Neural cell (in vitro differentiated cells): ENCODE measurements around the gene SRSF1. TPM values are rescaled to one million over a fixed set of nuclear protein-coding genes. Genes with fewer than 3 reads are reported as not detected.
A peak's percentile ranks its signal among the peaks of the same experiment; 100 is the strongest.

Source experiments
- H2AFZ ChIP-seq: fragments of 200-600, 300-800 bp; sonication (generic), shearing (Covaris generic); 2 replicates; pipeline ENCODE4 v1.6.0; 2014; ENCODE audit warnings: low read depth, mild to moderate bottlenecking, antibody characterized with exemption, low read length, moderate library complexity
- H3F3A ChIP-seq: fragments of 200-600 bp; shearing (Covaris generic); 2 replicates; pipeline ENCODE4 v1.6.1; 2016; ENCODE audit warnings: mild to moderate bottlenecking, moderate library complexity, mixed read lengths, antibody characterized with exemption, low read length; ENCODE audit not compliant: insufficient read depth, poor library complexity, severe bottlenecking
- H3K27ac ChIP-seq: fragments of 200-600, 300-800 bp; sonication (generic), shearing (Covaris generic); 2 replicates; pipeline ENCODE4 v1.5.1; 2014; ENCODE audit warnings: mild to moderate bottlenecking, low read length, moderate library complexity
- H3K27me3 ChIP-seq: fragments of 300-800, 200-600 bp; sonication (generic), shearing (Covaris generic); 2 replicates; pipeline ENCODE4 v1.6.0; 2014; ENCODE audit warnings: mild to moderate bottlenecking, low read depth, low read length, moderate library complexity; ENCODE audit not compliant: insufficient read depth
- H3K36me3 ChIP-seq: fragments of 300-800, 200-600 bp; sonication (generic), shearing (Covaris generic); 2 replicates; pipeline ENCODE4 v1.5.1; 2014; ENCODE audit warnings: mild to moderate bottlenecking, antibody characterized with exemption, low read length, moderate library complexity; ENCODE audit not compliant: insufficient read depth
- H3K4me2 ChIP-seq: fragments of 300-800, 200-600 bp; sonication (generic), shearing (Covaris generic); 2 replicates; pipeline ENCODE4 v1.6.0; 2014; ENCODE audit warnings: mild to moderate bottlenecking, low read length
- H3K4me3 ChIP-seq: fragments of 300-800, 200-600 bp; sonication (generic), shearing (Covaris generic); 2 replicates; pipeline ENCODE4 v1.5.1; 2014; ENCODE audit warnings: mild to moderate bottlenecking, low read length, moderate library complexity
- H3K79me2 ChIP-seq: fragments of 200-600 bp; shearing (Covaris generic); replicated peaks from 2 replicates; pipeline ENCODE4 v1.6.0; 2014; ENCODE audit warnings: mild to moderate bottlenecking, low read length, moderate library complexity; ENCODE audit not compliant: insufficient read depth
- H3K9ac ChIP-seq: fragments of 300-800, 200-600 bp; sonication (generic), shearing (Covaris generic); 2 replicates; pipeline ENCODE4 v1.6.1; 2016; ENCODE audit warnings: mild to moderate bottlenecking, low read length, mixed read lengths
- H3K9me2 ChIP-seq: fragments of 200-600 bp; shearing (Covaris generic); 2 replicates; pipeline ENCODE4 v1.6.1; 2016; ENCODE audit warnings: mild to moderate bottlenecking, low read length, mixed read lengths; ENCODE audit not compliant: insufficient read depth
- H3K9me3 ChIP-seq: fragments of 200-600, 300-800 bp; sonication (generic), shearing (Covaris generic); 2 replicates; pipeline ENCODE4 v1.6.1; 2016; ENCODE audit warnings: mild to moderate bottlenecking, mixed run types, low read length, moderate library complexity, mixed read lengths
- H4K20me1 ChIP-seq: fragments of 200-600 bp; shearing (Covaris generic); 2 replicates; pipeline ENCODE4 v1.6.1; 2016; ENCODE audit warnings: mild to moderate bottlenecking, mixed run types; ENCODE audit not compliant: insufficient read depth
- EP300 ChIP-seq: fragments of 450-650 bp; conservative IDR thresholded peaks from 2 replicates; pipeline ENCODE4 v1.6.1; 2014; ENCODE audit warnings: antibody characterized with exemption, mild to moderate bottlenecking, moderate library complexity; ENCODE audit not compliant: poor library complexity, severe bottlenecking
- EZH2 ChIP-seq: fragments of 200-600, 300-800 bp; shearing (Covaris generic), sonication (generic); IDR thresholded peaks from 2 replicates; pipeline ENCODE4 v1.6.1; 2014; ENCODE audit warnings: antibody characterized with exemption, low read length, borderline replicate concordance, mild to moderate bottlenecking; ENCODE audit not compliant: insufficient read depth, poor library complexity, severe bottlenecking
- MXI1 ChIP-seq: fragments of 450-650 bp; conservative IDR thresholded peaks from 2 replicates; pipeline ENCODE4 v1.6.1; 2014; ENCODE audit warnings: antibody characterized with exemption, mild to moderate bottlenecking; ENCODE audit not compliant: poor library complexity, severe bottlenecking
- POLR2AphosphoS5 ChIP-seq: IDR thresholded peaks from 2 replicates; pipeline ENCODE4 v1.6.1; 2012
- RAD21 ChIP-seq: fragments of 450-650 bp; conservative IDR thresholded peaks from 2 replicates; pipeline ENCODE4 v1.6.1; 2014; ENCODE audit warnings: antibody characterized with exemption, mild to moderate bottlenecking, moderate library complexity
- SMC3 ChIP-seq: fragments of 450-650 bp; conservative IDR thresholded peaks from 2 replicates; pipeline ENCODE4 v1.6.1; 2014; ENCODE audit warnings: antibody characterized with exemption, mild to moderate bottlenecking, moderate library complexity; ENCODE audit not compliant: poor library complexity
- TAF1 ChIP-seq: IDR thresholded peaks from 2 replicates; pipeline ENCODE4 v1.6.1; 2012; ENCODE audit warnings: low read depth
- polyA plus RNA-seq: library from polyadenylated mRNA; depleted of rRNA; stranded (reverse); fragments of >200 nt; gene quantifications from 2 replicates; pipeline ENCODE4 v1.2.3, GENCODE V29; 2014
- TF ChIP-seq, protein P1 (sequence below): fragments of 450-650 bp; IDR thresholded peaks from 2 replicates; pipeline ENCODE4 v1.5.1; 2014; ENCODE audit warnings: antibody characterized with exemption, mild to moderate bottlenecking, moderate library complexity; ENCODE audit not compliant: poor library complexity, severe bottlenecking
- TF ChIP-seq, protein P2 (sequence below): IDR thresholded peaks from 2 replicates; pipeline ENCODE4 v1.6.1; 2012; ENCODE audit warnings: borderline replicate concordance

SRSF1 gene
- polyA plus RNA-seq, 1 donor from 2014 or later = 380 TPM

DNA sequence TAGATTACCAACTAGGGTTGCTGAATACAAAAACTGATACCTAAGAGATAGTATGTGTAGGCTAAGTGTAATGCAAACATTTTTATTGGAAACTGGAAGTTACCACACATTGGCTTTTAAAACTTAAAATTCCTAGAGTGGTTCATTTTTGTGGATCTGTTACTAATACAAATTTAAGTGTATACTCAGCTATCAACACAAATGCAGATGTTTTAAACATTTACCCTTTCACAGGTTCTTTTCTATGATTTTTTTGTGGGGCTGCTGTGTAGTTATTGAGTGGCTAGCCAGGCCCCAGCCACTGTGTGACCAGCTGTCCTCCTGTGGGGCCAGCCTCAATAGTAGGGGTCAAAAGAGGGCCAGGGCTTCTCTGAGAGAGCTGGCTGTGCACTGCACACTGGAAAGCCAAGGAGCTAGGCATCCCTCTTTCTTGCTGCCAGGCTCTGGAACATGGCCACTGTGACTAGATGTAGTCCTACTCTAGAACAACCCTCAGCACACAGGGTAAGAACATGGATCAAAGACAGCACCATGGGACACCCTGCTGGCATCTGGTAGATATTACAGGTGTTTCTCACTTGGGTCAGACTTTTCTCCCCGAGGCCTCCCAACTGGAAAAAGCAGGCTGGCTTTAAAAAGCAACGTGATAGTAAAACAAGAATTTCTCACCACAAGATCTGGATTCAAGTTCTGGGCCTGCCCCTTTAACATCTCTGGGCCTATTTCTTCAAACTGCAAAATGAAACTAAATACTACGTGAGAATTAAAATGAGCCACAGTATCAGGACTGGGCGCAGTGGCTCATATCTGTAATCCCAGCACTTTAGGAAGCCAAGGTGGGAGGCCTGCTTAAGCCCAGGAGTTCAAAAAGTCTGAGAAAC is 11.7 kb downstream of the SRSF1 start:
- Histone ChIP-seq H3K36me3 (no peaks in the 10 kb centered on the region), H3K4me3 (no peak overlapping the region), H3K79me2 (no peaks in the 10 kb centered on the region), H3K27me3 (no peaks in the 10 kb centered on the region), H3K4me2 (no peak overlapping the region), H2AFZ (no peak overlapping the region), H3K27ac (no peak overlapping the region), H3K9me3 (no peaks in the 10 kb centered on the region), H3F3A (peaks cover 3% of the 10 kb centered on the region), H3K9ac (no peak overlapping the region), H3K9me2 (no peaks in the 10 kb centered on the region), H4K20me1 (no peaks in the 10 kb centered on the region)
- TF ChIP-seq RAD21 (peak; percentile 71), SMC3 (peak; percentile 71)
- TF ChIP-seq, protein P1, sequence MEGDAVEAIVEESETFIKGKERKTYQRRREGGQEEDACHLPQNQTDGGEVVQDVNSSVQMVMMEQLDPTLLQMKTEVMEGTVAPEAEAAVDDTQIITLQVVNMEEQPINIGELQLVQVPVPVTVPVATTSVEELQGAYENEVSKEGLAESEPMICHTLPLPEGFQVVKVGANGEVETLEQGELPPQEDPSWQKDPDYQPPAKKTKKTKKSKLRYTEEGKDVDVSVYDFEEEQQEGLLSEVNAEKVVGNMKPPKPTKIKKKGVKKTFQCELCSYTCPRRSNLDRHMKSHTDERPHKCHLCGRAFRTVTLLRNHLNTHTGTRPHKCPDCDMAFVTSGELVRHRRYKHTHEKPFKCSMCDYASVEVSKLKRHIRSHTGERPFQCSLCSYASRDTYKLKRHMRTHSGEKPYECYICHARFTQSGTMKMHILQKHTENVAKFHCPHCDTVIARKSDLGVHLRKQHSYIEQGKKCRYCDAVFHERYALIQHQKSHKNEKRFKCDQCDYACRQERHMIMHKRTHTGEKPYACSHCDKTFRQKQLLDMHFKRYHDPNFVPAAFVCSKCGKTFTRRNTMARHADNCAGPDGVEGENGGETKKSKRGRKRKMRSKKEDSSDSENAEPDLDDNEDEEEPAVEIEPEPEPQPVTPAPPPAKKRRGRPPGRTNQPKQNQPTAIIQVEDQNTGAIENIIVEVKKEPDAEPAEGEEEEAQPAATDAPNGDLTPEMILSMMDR = peak; percentile 67
- TF ChIP-seq, protein P2, sequence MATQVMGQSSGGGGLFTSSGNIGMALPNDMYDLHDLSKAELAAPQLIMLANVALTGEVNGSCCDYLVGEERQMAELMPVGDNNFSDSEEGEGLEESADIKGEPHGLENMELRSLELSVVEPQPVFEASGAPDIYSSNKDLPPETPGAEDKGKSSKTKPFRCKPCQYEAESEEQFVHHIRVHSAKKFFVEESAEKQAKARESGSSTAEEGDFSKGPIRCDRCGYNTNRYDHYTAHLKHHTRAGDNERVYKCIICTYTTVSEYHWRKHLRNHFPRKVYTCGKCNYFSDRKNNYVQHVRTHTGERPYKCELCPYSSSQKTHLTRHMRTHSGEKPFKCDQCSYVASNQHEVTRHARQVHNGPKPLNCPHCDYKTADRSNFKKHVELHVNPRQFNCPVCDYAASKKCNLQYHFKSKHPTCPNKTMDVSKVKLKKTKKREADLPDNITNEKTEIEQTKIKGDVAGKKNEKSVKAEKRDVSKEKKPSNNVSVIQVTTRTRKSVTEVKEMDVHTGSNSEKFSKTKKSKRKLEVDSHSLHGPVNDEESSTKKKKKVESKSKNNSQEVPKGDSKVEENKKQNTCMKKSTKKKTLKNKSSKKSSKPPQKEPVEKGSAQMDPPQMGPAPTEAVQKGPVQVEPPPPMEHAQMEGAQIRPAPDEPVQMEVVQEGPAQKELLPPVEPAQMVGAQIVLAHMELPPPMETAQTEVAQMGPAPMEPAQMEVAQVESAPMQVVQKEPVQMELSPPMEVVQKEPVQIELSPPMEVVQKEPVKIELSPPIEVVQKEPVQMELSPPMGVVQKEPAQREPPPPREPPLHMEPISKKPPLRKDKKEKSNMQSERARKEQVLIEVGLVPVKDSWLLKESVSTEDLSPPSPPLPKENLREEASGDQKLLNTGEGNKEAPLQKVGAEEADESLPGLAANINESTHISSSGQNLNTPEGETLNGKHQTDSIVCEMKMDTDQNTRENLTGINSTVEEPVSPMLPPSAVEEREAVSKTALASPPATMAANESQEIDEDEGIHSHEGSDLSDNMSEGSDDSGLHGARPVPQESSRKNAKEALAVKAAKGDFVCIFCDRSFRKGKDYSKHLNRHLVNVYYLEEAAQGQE = no peak

DNA sequence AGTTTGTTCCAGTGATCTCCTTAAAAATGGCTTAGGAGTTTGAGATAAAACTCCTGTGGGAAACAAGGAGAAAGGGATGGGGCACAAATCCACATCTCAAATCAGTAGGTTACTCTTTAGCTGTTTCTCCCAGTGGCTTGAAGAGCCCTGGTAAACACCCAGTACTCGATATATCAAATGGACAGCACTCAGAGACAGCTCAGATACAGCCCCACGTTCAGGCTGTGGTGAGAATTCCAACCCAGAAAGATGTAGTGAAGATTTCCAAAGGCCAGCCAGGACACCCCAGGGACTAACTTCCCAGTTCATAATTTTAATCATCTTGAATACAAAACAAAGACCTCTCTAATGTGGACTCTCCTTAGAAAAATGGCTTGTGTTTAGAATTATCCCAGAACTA is 12.6 kb downstream of the SRSF1 start:
- Histone ChIP-seq H3K79me2 (no peaks in the 10 kb centered on the region), H3K9me2 (no peaks in the 10 kb centered on the region), H3K27ac (no peak overlapping the region), H2AFZ (no peak overlapping the region), H4K20me1 (no peaks in the 10 kb centered on the region), H3K4me3 (no peak overlapping the region), H3K27me3 (no peaks in the 10 kb centered on the region), H3F3A (peaks cover 3% of the 10 kb centered on the region), H3K9me3 (no peaks in the 10 kb centered on the region), H3K36me3 (no peaks in the 10 kb centered on the region), H3K9ac (no peak overlapping the region), H3K4me2 (no peak overlapping the region)
- no peak for TF ChIP-seq EP300

DNA sequence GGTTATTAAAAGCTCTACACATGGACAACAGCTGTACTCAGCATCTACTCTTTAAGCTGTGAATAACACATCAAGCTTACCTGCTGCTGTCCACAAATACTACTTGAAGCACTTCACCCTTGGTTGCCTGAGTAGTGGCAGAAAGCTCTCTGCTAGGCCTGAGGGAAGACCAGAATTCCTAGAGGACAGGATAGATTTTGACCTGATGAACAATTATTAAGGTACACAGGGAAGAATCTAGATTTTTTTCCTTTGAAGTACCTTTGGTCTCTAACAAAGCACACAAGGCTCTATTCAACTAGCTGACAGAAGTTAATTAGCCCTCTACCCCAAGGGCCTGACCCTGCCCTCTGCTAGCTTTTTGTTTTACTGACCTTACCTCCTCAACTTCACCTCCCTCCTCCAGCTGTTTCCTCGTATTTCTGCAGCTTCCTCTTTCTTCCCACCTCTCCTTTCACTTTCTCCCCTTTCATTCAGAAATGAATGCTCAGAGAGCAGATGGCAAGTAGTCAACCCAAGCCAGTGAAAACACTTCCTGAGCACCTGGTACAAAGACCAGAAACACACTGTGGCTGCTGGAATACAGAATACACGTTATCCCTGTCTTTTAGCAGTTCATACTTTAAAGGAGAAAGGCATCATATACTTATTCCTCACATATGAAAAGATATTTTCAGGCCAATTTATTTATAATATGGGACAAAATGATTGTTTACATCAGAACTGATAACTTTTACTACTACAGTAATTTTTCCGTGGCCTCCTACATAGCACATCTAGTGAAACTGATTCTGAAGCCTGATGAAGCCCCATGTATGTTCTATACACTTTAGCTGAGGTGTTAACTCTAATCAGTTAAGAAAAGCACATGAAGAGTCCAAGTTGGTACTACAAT is 13.3 kb downstream of the SRSF1 start:
- no peak overlapping the region for H3K27ac ChIP-seq
- no peak overlapping the region for H3K9ac ChIP-seq
- no peak for TF ChIP-seq EZH2
- TF ChIP-seq RAD21 = no peak
- TF ChIP-seq TAF1 = no peak
- no peak for TF ChIP-seq MXI1
- no peak for TF ChIP-seq POLR2AphosphoS5
- TF ChIP-seq, protein P1 = no peak
- TF ChIP-seq EP300 = no peak

More for the DNA sequence above, 13.3 kb downstream of the SRSF1 start:
- Histone ChIP-seq H3K9me3 (no peaks in the 10 kb centered on the region), H3K4me3 (no peak overlapping the region), H3K4me2 (no peak overlapping the region), H3K36me3 (no peaks in the 10 kb centered on the region), H3K9me2 (no peaks in the 10 kb centered on the region), H2AFZ (no peak overlapping the region), H4K20me1 (no peaks in the 10 kb centered on the region), H3F3A (peaks cover 3% of the 10 kb centered on the region), H3K27me3 (no peaks in the 10 kb centered on the region), H3K79me2 (no peaks in the 10 kb centered on the region)
